HepG2 (cell line): ENCODE data around the gene CCNT2. TPM values are rescaled to one million over a fixed set of nuclear protein-coding genes. Genes with fewer than 3 reads are reported as not detected.

Source experiments
- CENPX ChIP-seq: sonication (generic); formaldehyde crosslinking; IDR thresholded peaks from 2 replicates; pipeline ENCODE4 v1.9.0; 2021; ENCODE audit warnings: mild to moderate bottlenecking, missing genetic modification reagents, moderate library complexity
- CREBL2 ChIP-seq: sonication (generic); formaldehyde crosslinking; IDR thresholded peaks from 2 replicates; pipeline ENCODE4 v1.8.1; 2023; ENCODE audit warnings: missing genetic modification reagents, mild to moderate bottlenecking, borderline replicate concordance
- HES4 ChIP-seq: sonication (generic); formaldehyde crosslinking; IDR thresholded peaks from 2 replicates; pipeline ENCODE4 v1.9.0; 2021; ENCODE audit warnings: mild to moderate bottlenecking, missing genetic modification reagents, borderline replicate concordance
- MED1 ChIP-seq: sonication (generic); formaldehyde crosslinking; IDR thresholded peaks from 2 replicates; pipeline ENCODE4 v1.4.0; 2020; ENCODE audit warnings: missing genetic modification reagents
- MTF1 ChIP-seq: sonication (generic); formaldehyde crosslinking; IDR thresholded peaks from 2 replicates; pipeline ENCODE4 v1.5.0; 2020; ENCODE audit warnings: missing genetic modification reagents
- NFYC ChIP-seq: IDR thresholded peaks from 2 replicates; pipeline ENCODE4 v1.6.1; 2016; ENCODE audit warnings: missing genetic modification reagents, missing compliant biosample characterization
- PCBP2 ChIP-seq: fragments of 200-400 bp; formaldehyde crosslinking; optimal IDR thresholded peaks from 2 replicates; pipeline ENCODE3; 2018; ENCODE audit warnings: low read length, low read depth; ENCODE audit not compliant: poor library complexity, severe bottlenecking
- PHF8 ChIP-seq: sonication (generic); formaldehyde crosslinking; IDR thresholded peaks from 2 replicates; pipeline ENCODE4 v1.5.0; 2020; ENCODE audit warnings: missing genetic modification reagents
- RBM39 ChIP-seq: fragments of 200-400 bp; formaldehyde crosslinking; IDR thresholded peaks from one replicate; pipeline ENCODE4 v1.6.1; 2018; ENCODE audit warnings: antibody characterized with exemption, mild to moderate bottlenecking, low read depth, low read length; ENCODE audit not compliant: poor library complexity, severe bottlenecking
- RFX3 ChIP-seq: IDR thresholded peaks from 2 replicates; pipeline ENCODE4 v1.6.1; 2016; ENCODE audit warnings: missing biosample characterization, missing genetic modification reagents
- ZKSCAN8 ChIP-seq: IDR thresholded peaks from 2 replicates; pipeline ENCODE4 v1.6.1; 2016; ENCODE audit warnings: borderline replicate concordance, missing genetic modification reagents, missing compliant biosample characterization
- ZNF101 ChIP-seq: sonication (generic); formaldehyde crosslinking; IDR thresholded peaks from 2 replicates; pipeline ENCODE4 v1.4.0; 2020; ENCODE audit warnings: mild to moderate bottlenecking, low read depth, missing genetic modification reagents, borderline replicate concordance
- ZNF256 ChIP-seq: sonication (generic); formaldehyde crosslinking; conservative IDR thresholded peaks from 2 replicates; pipeline ENCODE4 v1.4.0; 2020; ENCODE audit warnings: missing genetic modification reagents
- ZNF337 ChIP-seq: sonication (generic); formaldehyde crosslinking; IDR thresholded peaks from 2 replicates; pipeline ENCODE4 v1.5.1; 2020; ENCODE audit warnings: missing genetic modification reagents, low read depth, mild to moderate bottlenecking, borderline replicate concordance
- ZNF460 ChIP-seq: sonication (generic); formaldehyde crosslinking; IDR thresholded peaks from 2 replicates; pipeline ENCODE4 v1.5.1; 2020; ENCODE audit warnings: missing genetic modification reagents, mild to moderate bottlenecking, borderline replicate concordance
- ZNF644 ChIP-seq: IDR thresholded peaks from 2 replicates; pipeline ENCODE4 v1.6.1; 2016; ENCODE audit warnings: low read depth
- ZNF724P ChIP-seq: sonication (generic); formaldehyde crosslinking; IDR thresholded peaks from 2 replicates; pipeline ENCODE4 v1.8.0; 2022; ENCODE audit warnings: missing genetic modification reagents, borderline replicate concordance
- ZNF788 ChIP-seq: sonication (generic); formaldehyde crosslinking; IDR thresholded peaks from 2 replicates; pipeline ENCODE4 v1.5.0; 2020; ENCODE audit warnings: mild to moderate bottlenecking, missing genetic modification reagents, borderline replicate concordance
- polyA plus RNA-seq, 8 experiments: library from polyadenylated mRNA; depleted of rRNA in 3 of 8; stranded (reverse) in 7 of 8; unstranded in 1 of 8; fragments of >200 nt; fragmentation: Illumina TruSeq in 4 of 8; extraction: Trizol in 4 of 8; gene quantifications; 2 replicates each; pipeline versions ENCODE4 v1.2.1 to v1.2.3, GENCODE V29; 2011 to 2016; ENCODE audit warnings: low read depth in 4 of 8, missing spikeins in 1 of 8, mixed read lengths in 1 of 8; ENCODE audit not compliant: insufficient read depth in 1 of 8
- total RNA-seq, 5 experiments: library from RNA; depleted of rRNA; stranded (reverse); fragments of >200 nt; fragmentation: Illumina TruSeq; extraction: Trizol; gene quantifications; 2 replicates each; pipeline ENCODE4 v1.2.3, GENCODE V29; 2016; ENCODE audit warnings: low read depth in 1 of 5
- TF ChIP-seq, protein P1 (sequence below): IDR thresholded peaks from 2 replicates; pipeline ENCODE4 v1.6.1; 2016; ENCODE audit warnings: missing genetic modification reagents, missing compliant biosample characterization
- TF ChIP-seq, protein P2 (sequence below): sonication (generic); formaldehyde crosslinking; IDR thresholded peaks from 2 replicates; pipeline ENCODE4 v1.5.1; 2020; ENCODE audit warnings: mild to moderate bottlenecking, missing genetic modification reagents, borderline replicate concordance
- TF ChIP-seq, protein P3 (sequence below): sonication (generic); formaldehyde crosslinking; IDR thresholded peaks from 2 replicates; pipeline ENCODE4 v1.4.0; 2020; ENCODE audit warnings: mild to moderate bottlenecking, missing genetic modification reagents

The CCNT2 gene
- total and polyA plus RNA-seq, 2 of the 13 experiments (the other 11 are each of a cell fraction or from before 2014, with no cell fraction given) = 22.1 to 34.4 TPM

DNA sequence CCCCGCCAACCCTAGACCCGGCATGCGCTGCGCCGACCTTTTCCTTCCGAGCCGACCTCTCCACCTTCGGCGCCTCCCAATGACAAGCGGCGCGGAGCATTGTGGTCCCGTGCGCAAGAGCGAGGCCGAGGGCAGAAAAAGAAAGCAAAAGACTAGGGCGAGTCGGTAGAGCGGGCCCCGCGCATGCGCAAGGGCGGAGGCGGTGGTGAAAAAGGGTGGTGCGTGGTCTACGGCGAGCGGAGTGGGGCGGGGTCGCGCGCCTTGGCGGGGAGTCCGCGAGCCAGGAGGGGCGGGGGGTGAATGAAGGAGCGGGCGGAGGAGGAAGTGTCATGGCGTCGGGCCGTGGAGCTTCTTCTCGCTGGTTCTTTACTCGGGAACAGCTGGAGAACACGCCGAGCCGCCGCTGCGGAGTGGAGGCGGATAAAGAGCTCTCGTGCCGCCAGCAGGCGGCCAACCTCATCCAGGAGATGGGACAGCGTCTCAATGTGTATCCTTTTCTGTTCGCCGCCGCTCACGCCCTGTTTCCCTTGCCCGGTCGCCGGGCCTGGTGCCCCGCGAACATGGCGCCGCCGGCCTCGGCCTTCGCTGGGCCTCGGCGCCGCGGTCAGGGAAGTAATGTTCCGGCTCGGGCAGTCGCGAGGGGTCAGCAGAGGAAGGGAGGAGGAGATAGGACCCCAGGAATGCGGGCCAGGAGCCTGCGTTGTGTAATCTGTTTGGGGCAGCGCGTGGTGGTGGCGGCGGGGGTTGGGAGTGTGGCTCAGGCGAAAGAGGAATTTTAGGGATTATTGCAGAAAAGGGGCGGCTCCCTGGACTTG is at the start of gene CCNT2 (continued):
- TF ChIP-seq MTF1 (no peak), CENPX (CRISPR knock-in tag) (no peak), RFX3 (CRISPR knock-in tag) (0 out of 2 replicates have a peak, but pooled peaks have one; percentile 31), MED1 (peak; percentile 70), ZNF337 (CRISPR knock-in tag) (no peak), ZNF460 (CRISPR knock-in tag) (peak; percentile 22; the same call in 1 of the 2 replicates), ZNF724P (CRISPR knock-in tag) (no peak), RBM39 (peak; percentile 36), ZNF256 (CRISPR knock-in tag) (no peak), ZNF644 (CRISPR knock-in tag) (no peak), CREBL2 (CRISPR knock-in tag) (no peak), NFYC (CRISPR knock-in tag) (peak; percentile 53), ZNF101 (CRISPR knock-in tag) (0 out of 2 replicates have a peak, but pooled peaks have one; percentile 67), ZKSCAN8 (CRISPR knock-in tag) (no peak), ZNF788 (CRISPR knock-in tag) (peak; percentile 95), HES4 (CRISPR knock-in tag) (peak; percentile 66; the same call in 1 of the 2 replicates), PCBP2 (no peak), PHF8 (CRISPR knock-in tag) (peak; percentile 94)
- TF ChIP-seq, protein P1, sequence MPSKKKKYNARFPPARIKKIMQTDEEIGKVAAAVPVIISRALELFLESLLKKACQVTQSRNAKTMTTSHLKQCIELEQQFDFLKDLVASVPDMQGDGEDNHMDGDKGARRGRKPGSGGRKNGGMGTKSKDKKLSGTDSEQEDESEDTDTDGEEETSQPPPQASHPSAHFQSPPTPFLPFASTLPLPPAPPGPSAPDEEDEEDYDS (CRISPR knock-in tag) = peak; percentile 43
- TF ChIP-seq, protein P2, sequence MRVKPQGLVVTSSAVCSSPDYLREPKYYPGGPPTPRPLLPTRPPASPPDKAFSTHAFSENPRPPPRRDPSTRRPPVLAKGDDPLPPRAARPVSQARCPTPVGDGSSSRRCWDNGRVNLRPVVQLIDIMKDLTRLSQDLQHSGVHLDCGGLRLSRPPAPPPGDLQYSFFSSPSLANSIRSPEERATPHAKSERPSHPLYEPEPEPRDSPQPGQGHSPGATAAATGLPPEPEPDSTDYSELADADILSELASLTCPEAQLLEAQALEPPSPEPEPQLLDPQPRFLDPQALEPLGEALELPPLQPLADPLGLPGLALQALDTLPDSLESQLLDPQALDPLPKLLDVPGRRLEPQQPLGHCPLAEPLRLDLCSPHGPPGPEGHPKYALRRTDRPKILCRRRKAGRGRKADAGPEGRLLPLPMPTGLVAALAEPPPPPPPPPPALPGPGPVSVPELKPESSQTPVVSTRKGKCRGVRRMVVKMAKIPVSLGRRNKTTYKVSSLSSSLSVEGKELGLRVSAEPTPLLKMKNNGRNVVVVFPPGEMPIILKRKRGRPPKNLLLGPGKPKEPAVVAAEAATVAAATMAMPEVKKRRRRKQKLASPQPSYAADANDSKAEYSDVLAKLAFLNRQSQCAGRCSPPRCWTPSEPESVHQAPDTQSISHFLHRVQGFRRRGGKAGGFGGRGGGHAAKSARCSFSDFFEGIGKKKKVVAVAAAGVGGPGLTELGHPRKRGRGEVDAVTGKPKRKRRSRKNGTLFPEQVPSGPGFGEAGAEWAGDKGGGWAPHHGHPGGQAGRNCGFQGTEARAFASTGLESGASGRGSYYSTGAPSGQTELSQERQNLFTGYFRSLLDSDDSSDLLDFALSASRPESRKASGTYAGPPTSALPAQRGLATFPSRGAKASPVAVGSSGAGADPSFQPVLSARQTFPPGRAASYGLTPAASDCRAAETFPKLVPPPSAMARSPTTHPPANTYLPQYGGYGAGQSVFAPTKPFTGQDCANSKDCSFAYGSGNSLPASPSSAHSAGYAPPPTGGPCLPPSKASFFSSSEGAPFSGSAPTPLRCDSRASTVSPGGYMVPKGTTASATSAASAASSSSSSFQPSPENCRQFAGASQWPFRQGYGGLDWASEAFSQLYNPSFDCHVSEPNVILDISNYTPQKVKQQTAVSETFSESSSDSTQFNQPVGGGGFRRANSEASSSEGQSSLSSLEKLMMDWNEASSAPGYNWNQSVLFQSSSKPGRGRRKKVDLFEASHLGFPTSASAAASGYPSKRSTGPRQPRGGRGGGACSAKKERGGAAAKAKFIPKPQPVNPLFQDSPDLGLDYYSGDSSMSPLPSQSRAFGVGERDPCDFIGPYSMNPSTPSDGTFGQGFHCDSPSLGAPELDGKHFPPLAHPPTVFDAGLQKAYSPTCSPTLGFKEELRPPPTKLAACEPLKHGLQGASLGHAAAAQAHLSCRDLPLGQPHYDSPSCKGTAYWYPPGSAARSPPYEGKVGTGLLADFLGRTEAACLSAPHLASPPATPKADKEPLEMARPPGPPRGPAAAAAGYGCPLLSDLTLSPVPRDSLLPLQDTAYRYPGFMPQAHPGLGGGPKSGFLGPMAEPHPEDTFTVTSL = peak; percentile 42; the same call in 1 of the 2 replicates
- TF ChIP-seq, protein P3, sequence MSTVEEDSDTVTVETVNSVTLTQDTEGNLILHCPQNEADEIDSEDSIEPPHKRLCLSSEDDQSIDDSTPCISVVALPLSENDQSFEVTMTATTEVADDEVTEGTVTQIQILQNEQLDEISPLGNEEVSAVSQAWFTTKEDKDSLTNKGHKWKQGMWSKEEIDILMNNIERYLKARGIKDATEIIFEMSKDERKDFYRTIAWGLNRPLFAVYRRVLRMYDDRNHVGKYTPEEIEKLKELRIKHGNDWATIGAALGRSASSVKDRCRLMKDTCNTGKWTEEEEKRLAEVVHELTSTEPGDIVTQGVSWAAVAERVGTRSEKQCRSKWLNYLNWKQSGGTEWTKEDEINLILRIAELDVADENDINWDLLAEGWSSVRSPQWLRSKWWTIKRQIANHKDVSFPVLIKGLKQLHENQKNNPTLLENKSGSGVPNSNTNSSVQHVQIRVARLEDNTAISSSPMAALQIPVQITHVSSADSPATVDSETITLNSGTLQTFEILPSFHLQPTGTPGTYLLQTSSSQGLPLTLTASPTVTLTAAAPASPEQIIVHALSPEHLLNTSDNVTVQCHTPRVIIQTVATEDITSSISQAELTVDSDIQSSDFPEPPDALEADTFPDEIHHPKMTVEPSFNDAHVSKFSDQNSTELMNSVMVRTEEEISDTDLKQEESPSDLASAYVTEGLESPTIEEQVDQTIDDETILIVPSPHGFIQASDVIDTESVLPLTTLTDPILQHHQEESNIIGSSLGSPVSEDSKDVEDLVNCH (CRISPR knock-in tag) = no peak
